Colonic mucosa (tissue), 4 donors: ENCODE results near the gene PKM. TPM values are rescaled to one million over a fixed set of nuclear protein-coding genes. Genes with fewer than 3 reads are reported as not detected.

Source experiments
- DNase-seq: peaks from one replicate; pipeline ENCODE4 v3.0.0-alpha.2; 2020
- H3K27ac ChIP-seq: fragments of 200-600 bp; one replicate; pipeline ENCODE4 v1.8.0; 2021
- H3K27me3 ChIP-seq: fragments of 200-600 bp; one replicate; pipeline ENCODE4 v1.8.0; 2021
- H3K36me3 ChIP-seq: fragments of 200-600 bp; one replicate; pipeline ENCODE4 v1.8.0; 2021
- H3K4me1 ChIP-seq: fragments of 200-600 bp; one replicate; pipeline ENCODE4 v1.8.0; 2021; ENCODE audit warnings: mild to moderate bottlenecking
- H3K4me3 ChIP-seq: fragments of 200-600 bp; one replicate; pipeline ENCODE4 v1.8.0; 2021
- H3K9ac ChIP-seq, 2 donors: one replicate each; pipeline ENCODE4 v1.7.0; 2013; ENCODE audit warnings: control low read depth in 2 of 2, low read depth in 2 of 2, low read length in 2 of 2
- H3K9me3 ChIP-seq: fragments of 200-600 bp; one replicate; pipeline ENCODE4 v1.8.0; 2021
- CTCF ChIP-seq: fragments of 200-600 bp; IDR thresholded peaks from one replicate; pipeline ENCODE4 v1.8.0; 2022; ENCODE audit warnings: antibody characterized with exemption, mild to moderate bottlenecking
- intact Hi-C: fragments of 100-400 bp; cut with DNase I; formaldehyde crosslinking; loops from one replicate; pipeline ENCODE4 v1.14.1; 2022
- total RNA-seq, 2 donors: library from RNA; stranded (reverse); fragmentation: NEBNext Ultra II Directional in 1 of 2; extraction: Animal tissue kit (Norgen Biotek cat#: 25700) in 1 of 2; gene quantifications; one replicate each; pipeline ENCODE4 v1.2.1, GENCODE V29; 2021
- donor health status: healthy.
- donor health status: DM: no; HTN: no; CAD: no.
- donor health status: DM: no; HTN: no; CAD: no.

The PKM gene
- total RNA-seq, 2 donors from 2014 or later, result 769 to 946 TPM

GRCh38 chr15:72192416-72192815 lies 38.6 kb downstream of the PKM start:
- peaks cover 4% of the 10 kb centered on the region for H3K27me3 ChIP-seq
- H3K36me3 ChIP-seq, result no peaks in the 10 kb centered on the region
- no peak for DNase-seq
- intact Hi-C loops, result no loop called here
- H3K27ac ChIP-seq, result no peak overlapping the region
- no peak overlapping the region for H3K4me3 ChIP-seq
- H3K9ac ChIP-seq, result no peak overlapping the region
- TF ChIP-seq CTCF, result no peak
- no peaks in the 10 kb centered on the region for H3K9me3 ChIP-seq
- no peaks in the 10 kb centered on the region for H3K4me1 ChIP-seq

- Histone ChIP-seq H3K4me1 (no peaks in the 10 kb centered on the region), H3K36me3 (no peaks in the 10 kb centered on the region), H3K27ac (no peak overlapping the region), H3K9ac (no peak overlapping the region), H3K4me3 (no peak overlapping the region), H3K27me3 (peaks cover 2% of the 10 kb centered on the region), H3K9me3 (no peaks in the 10 kb centered on the region)
- no peak for DNase-seq
- no peak for TF ChIP-seq CTCF
- intact Hi-C loops, result no loop called here
Observed at GRCh38 chr15:72189250-72189902, 41.6 kb downstream of the PKM start.

- H3K27me3 ChIP-seq, result peaks cover 15% of the 10 kb centered on the region
- peak overlapping the region; percentile 30 for H3K4me3 ChIP-seq
- intact Hi-C loops, result no loop called here
- H3K36me3 ChIP-seq, result no peaks in the 10 kb centered on the region
- no peaks in the 10 kb centered on the region for H3K9me3 ChIP-seq
- DNase-seq, result no peak
- H3K9ac ChIP-seq, result no peak overlapping the region
- no peak for TF ChIP-seq CTCF
- no peaks in the 10 kb centered on the region for H3K4me1 ChIP-seq
- H3K27ac ChIP-seq, result no peak overlapping the region
Observed at GRCh38 chr15:72184165-72184811, 46.7 kb downstream of the PKM start.

GRCh38 chr15:72183781-72184164 lies 47.2 kb downstream of the PKM start:
- Histone ChIP-seq H3K27ac (no peak overlapping the region), H3K4me1 (no peaks in the 10 kb centered on the region), H3K27me3 (peaks cover 15% of the 10 kb centered on the region), H3K9me3 (no peaks in the 10 kb centered on the region), H3K9ac (no peak overlapping the region), H3K4me3 (peak overlapping the region; percentile 30), H3K36me3 (no peaks in the 10 kb centered on the region)
- intact Hi-C loops, result no loop called here
- DNase-seq, result no peak
- no peak for TF ChIP-seq CTCF

GRCh38 chr15:72182673-72183072 lies 48.3 kb downstream of the PKM start:
- no peak for TF ChIP-seq CTCF
- no peak for DNase-seq
- no peak overlapping the region for H3K27ac ChIP-seq
- no peak overlapping the region for H3K4me3 ChIP-seq
- no peaks in the 10 kb centered on the region for H3K9me3 ChIP-seq
- H3K4me1 ChIP-seq, result no peaks in the 10 kb centered on the region
- H3K9ac ChIP-seq, result no peak overlapping the region
- H3K27me3 ChIP-seq, result peaks cover 15% of the 10 kb centered on the region
- H3K36me3 ChIP-seq, result no peaks in the 10 kb centered on the region
- intact Hi-C loops, result no loop called here
